ENCODE measurements around the gene DNAH11.
"Not testable (repeated sequence)": the region's sequence is repeated elsewhere in the genome, so short reads cannot be mapped to it uniquely, and the experiment has no call there.

DNAH11 gene

GRCh38 chr7:21724562-21724961 lies 181.7 kb downstream of the DNAH11 start:
- Mint-ChIP-seq H3K4me3 (no peak overlapping the region), H3K27ac (no peak overlapping the region), H3K9me3 (no peaks in the 10 kb centered on the region), H3K4me1 (ENCODE audit: low read depth) (no peaks in the 10 kb centered on the region), H3K36me3 (ENCODE audit: low read depth) (no peaks in the 10 kb centered on the region), H3K27me3 (ENCODE audit: low read depth) (no peaks in the 10 kb centered on the region)
- DNase-seq (ENCODE audit: low spot score): no peak

- no peak overlapping the region for H3K4me3 Mint-ChIP-seq
- H3K27ac Mint-ChIP-seq: no peak overlapping the region
- H3K9me3 Mint-ChIP-seq: no peaks in the 10 kb centered on the region
- no peaks in the 10 kb centered on the region for H3K27me3 Mint-ChIP-seq (ENCODE audit: low read depth)
- no peaks in the 10 kb centered on the region for H3K4me1 Mint-ChIP-seq (ENCODE audit: low read depth)
- H3K36me3 Mint-ChIP-seq (ENCODE audit: low read depth): no peaks in the 10 kb centered on the region
- DNase-seq (ENCODE audit: low spot score): no peak
Observed at GRCh38 chr7:21730399-21730798, 187.6 kb downstream of the DNAH11 start.

- Mint-ChIP-seq H3K4me1 (ENCODE audit: low read depth) (no peaks in the 10 kb centered on the region), H3K27ac (no peak overlapping the region), H3K4me3 (no peak overlapping the region), H3K27me3 (ENCODE audit: low read depth) (no peaks in the 10 kb centered on the region), H3K36me3 (ENCODE audit: low read depth) (no peaks in the 10 kb centered on the region), H3K9me3 (no peaks in the 10 kb centered on the region)
- no peak for DNase-seq (ENCODE audit: low spot score)
Observed at GRCh38 chr7:21731977-21732376, 189.1 kb downstream of the DNAH11 start.

GRCh38 chr7:21732956-21733355 lies 190.1 kb downstream of the DNAH11 start:
- not testable (repeated sequence) for H3K27ac Mint-ChIP-seq; DNase-seq (ENCODE audit: low spot score); H3K36me3 Mint-ChIP-seq (ENCODE audit: low read depth); H3K27me3 Mint-ChIP-seq (ENCODE audit: low read depth); H3K4me1 Mint-ChIP-seq (ENCODE audit: low read depth); H3K4me3 Mint-ChIP-seq; H3K9me3 Mint-ChIP-seq

GRCh38 chr7:21733837-21734236 lies 191.0 kb downstream of the DNAH11 start:
- H3K4me1 Mint-ChIP-seq (ENCODE audit: low read depth): no peaks in the 10 kb centered on the region
- no peak for DNase-seq (ENCODE audit: low spot score)
- H3K9me3 Mint-ChIP-seq: no peaks in the 10 kb centered on the region
- H3K36me3 Mint-ChIP-seq (ENCODE audit: low read depth): no peaks in the 10 kb centered on the region
- H3K4me3 Mint-ChIP-seq: no peak overlapping the region
- no peaks in the 10 kb centered on the region for H3K27me3 Mint-ChIP-seq (ENCODE audit: low read depth)
- no peak overlapping the region for H3K27ac Mint-ChIP-seq

GRCh38 chr7:21743493-21743892 lies 200.7 kb downstream of the DNAH11 start:
- no peak for DNase-seq (ENCODE audit: low spot score)
- no peaks in the 10 kb centered on the region for H3K9me3 Mint-ChIP-seq
- H3K27me3 Mint-ChIP-seq (ENCODE audit: low read depth): no peaks in the 10 kb centered on the region
- no peaks in the 10 kb centered on the region for H3K36me3 Mint-ChIP-seq (ENCODE audit: low read depth)
- H3K4me1 Mint-ChIP-seq (ENCODE audit: low read depth): no peaks in the 10 kb centered on the region
- H3K27ac Mint-ChIP-seq: no peak overlapping the region
- no peak overlapping the region for H3K4me3 Mint-ChIP-seq

GRCh38 chr7:21746949-21747348 lies 204.1 kb downstream of the DNAH11 start:
- Mint-ChIP-seq H3K9me3 (no peaks in the 10 kb centered on the region), H3K36me3 (ENCODE audit: low read depth) (no peaks in the 10 kb centered on the region), H3K27ac (no peak overlapping the region), H3K4me3 (no peak overlapping the region), H3K4me1 (ENCODE audit: low read depth) (no peaks in the 10 kb centered on the region), H3K27me3 (ENCODE audit: low read depth) (no peaks in the 10 kb centered on the region)
- DNase-seq (ENCODE audit: low spot score): no peak

- Mint-ChIP-seq H3K4me1 (ENCODE audit: low read depth) (no peaks in the 10 kb centered on the region), H3K9me3 (no peaks in the 10 kb centered on the region), H3K36me3 (ENCODE audit: low read depth) (no peaks in the 10 kb centered on the region), H3K27me3 (ENCODE audit: low read depth) (no peaks in the 10 kb centered on the region), H3K4me3 (no peak overlapping the region), H3K27ac (no peak overlapping the region)
- no peak for DNase-seq (ENCODE audit: low spot score)
Observed at GRCh38 chr7:21747806-21748205, 205.0 kb downstream of the DNAH11 start.

GRCh38 chr7:21749378-21749777 lies 206.5 kb downstream of the DNAH11 start:
- Mint-ChIP-seq H3K9me3 (no peaks in the 10 kb centered on the region), H3K4me1 (ENCODE audit: low read depth) (no peaks in the 10 kb centered on the region), H3K27ac (no peak overlapping the region), H3K36me3 (ENCODE audit: low read depth) (no peaks in the 10 kb centered on the region), H3K27me3 (ENCODE audit: low read depth) (no peaks in the 10 kb centered on the region), H3K4me3 (no peak overlapping the region)
- no peak for DNase-seq (ENCODE audit: low spot score)

GRCh38 chr7:21753071-21753470 lies 210.2 kb downstream of the DNAH11 start:
- Mint-ChIP-seq H3K4me3 (no peak overlapping the region), H3K9me3 (no peaks in the 10 kb centered on the region), H3K27ac (no peak overlapping the region), H3K36me3 (ENCODE audit: low read depth) (no peaks in the 10 kb centered on the region), H3K27me3 (ENCODE audit: low read depth) (peaks cover 7% of the 10 kb centered on the region), H3K4me1 (ENCODE audit: low read depth) (no peaks in the 10 kb centered on the region)
- no peak for DNase-seq (ENCODE audit: low spot score)

GRCh38 chr7:21754963-21755362 lies 212.1 kb downstream of the DNAH11 start:
- Mint-ChIP-seq H3K27ac (no peak overlapping the region), H3K27me3 (ENCODE audit: low read depth) (peaks cover 12% of the 10 kb centered on the region), H3K4me3 (no peak overlapping the region), H3K36me3 (ENCODE audit: low read depth) (no peaks in the 10 kb centered on the region), H3K9me3 (no peaks in the 10 kb centered on the region), H3K4me1 (ENCODE audit: low read depth) (no peaks in the 10 kb centered on the region)
- DNase-seq (ENCODE audit: low spot score): no peak

- Mint-ChIP-seq H3K27ac (no peak overlapping the region), H3K4me3 (no peak overlapping the region), H3K36me3 (ENCODE audit: low read depth) (no peaks in the 10 kb centered on the region), H3K4me1 (ENCODE audit: low read depth) (no peaks in the 10 kb centered on the region), H3K27me3 (ENCODE audit: low read depth) (peaks cover 18% of the 10 kb centered on the region), H3K9me3 (no peaks in the 10 kb centered on the region)
- no peak for DNase-seq (ENCODE audit: low spot score)
Observed at GRCh38 chr7:21757537-21758282, 214.9 kb downstream of the DNAH11 start.

- H3K36me3 Mint-ChIP-seq (ENCODE audit: low read depth): no peaks in the 10 kb centered on the region
- no peak overlapping the region for H3K4me3 Mint-ChIP-seq
- no peak overlapping the region for H3K27ac Mint-ChIP-seq
- H3K4me1 Mint-ChIP-seq (ENCODE audit: low read depth): no peaks in the 10 kb centered on the region
- DNase-seq (ENCODE audit: low spot score): no peak
- H3K9me3 Mint-ChIP-seq: no peaks in the 10 kb centered on the region
- H3K27me3 Mint-ChIP-seq (ENCODE audit: low read depth): peaks cover 19% of the 10 kb centered on the region
Observed at GRCh38 chr7:21758286-21758685, 215.4 kb downstream of the DNAH11 start.

GRCh38 chr7:21762469-21762868 lies 219.6 kb downstream of the DNAH11 start:
- Mint-ChIP-seq H3K4me1 (ENCODE audit: low read depth) (peaks cover 3% of the 10 kb centered on the region), H3K9me3 (no peaks in the 10 kb centered on the region), H3K27me3 (ENCODE audit: low read depth) (peaks cover 27% of the 10 kb centered on the region), H3K27ac (no peak overlapping the region), H3K36me3 (ENCODE audit: low read depth) (no peaks in the 10 kb centered on the region), H3K4me3 (no peak overlapping the region)
- no peak for DNase-seq (ENCODE audit: low spot score)

GRCh38 chr7:21763818-21764217 lies 221.0 kb downstream of the DNAH11 start:
- peaks cover 3% of the 10 kb centered on the region for H3K4me1 Mint-ChIP-seq (ENCODE audit: low read depth)
- H3K4me3 Mint-ChIP-seq: no peak overlapping the region
- no peaks in the 10 kb centered on the region for H3K9me3 Mint-ChIP-seq
- H3K27ac Mint-ChIP-seq: no peak overlapping the region
- no peak for DNase-seq (ENCODE audit: low spot score)
- H3K36me3 Mint-ChIP-seq (ENCODE audit: low read depth): no peaks in the 10 kb centered on the region
- peaks cover 26% of the 10 kb centered on the region for H3K27me3 Mint-ChIP-seq (ENCODE audit: low read depth)
